GM12878 (cell line): Measurements from ENCODE around the gene GJC1. TPM values are rescaled to one million over a fixed set of nuclear protein-coding genes. Genes with fewer than 3 reads are reported as not detected.

ENCODE experiments used
- ATAC-seq: fragments of 200-7000 bp; cut with Tn5 transposase; 3 replicates; pipeline ENCODE4 v1.9.1; 2020; ENCODE audit warnings: mild to moderate bottlenecking, moderate library complexity
- BruUV-seq: library from RNA; stranded (reverse); fragments of 400-500 nt; replicated peaks from 2 replicates; lab custom pipeline; 2021; lab: Mats Ljungman, UMichigan
- CTCF ChIA-PET: fragments of 300-600 bp; sonication (Branson Sonifier 250); formaldehyde crosslinking; extraction: SDS; loops from one replicate; lab custom pipeline; 2021; ENCODE audit warnings: inconsistent platforms; lab: Yijun Ruan, JAX
- POLR2A ChIA-PET: fragments of 350-600 bp; formaldehyde crosslinking; extraction: SDS; loops from one replicate; lab custom pipeline; 2021; ENCODE audit warnings: inconsistent platforms; lab: Charles Lee
- RAD21 ChIA-PET: fragments of 300-600 bp; sonication (Branson Sonifier 250); formaldehyde crosslinking; loops from one replicate; lab custom pipeline; 2023; ENCODE audit warnings: antibody characterized with exemption; ENCODE audit not compliant: unreplicated experiment; lab: Charles Lee
- SMC1A ChIA-PET: fragments of 300-600 bp; sonication (Branson Sonifier 250); formaldehyde crosslinking; loops from one replicate; lab custom pipeline; 2023; ENCODE audit not compliant: unreplicated experiment, uncharacterized antibody; lab: Charles Lee
- DNase-seq: peaks from one replicate; pipeline ENCODE4 v3.0.0-alpha.2; 2011; ENCODE audit warnings: low read depth, low spot score
- FAIRE-seq: peaks from 3 replicates; lab custom pipeline; 2011; peaks lifted over from hg19 to GRCh38; lab: Jason Lieb, UNC
- H2AFZ ChIP-seq: 2 replicates; pipeline ENCODE4 v1.6.0; 2011; ENCODE audit warnings: low read depth, low read length, control low read depth; ENCODE audit not compliant: control insufficient read depth
- H3K27ac ChIP-seq: 2 replicates; pipeline ENCODE4 v1.5.1; 2011; ENCODE audit warnings: control low read depth; ENCODE audit not compliant: control insufficient read depth, insufficient read depth
- H3K27me3 ChIP-seq, 2 experiments: replicated peaks in 1 of 2; 2 replicates each; pipeline versions ENCODE4 v1.6.0 to v1.6.1; 2011; ENCODE audit warnings: low read length in 1 of 2; ENCODE audit not compliant: control insufficient read depth in 2 of 2, insufficient read depth in 2 of 2
- H3K36me3 ChIP-seq, 2 experiments: 2 replicates each; pipeline ENCODE4 v1.5.1; 2011; ENCODE audit warnings: low read length in 1 of 2; ENCODE audit not compliant: control insufficient read depth in 2 of 2, insufficient read depth in 2 of 2
- H3K4me1 ChIP-seq: 2 replicates; pipeline ENCODE4 v1.6.1; 2011; ENCODE audit warnings: mild to moderate bottlenecking, low read length, moderate library complexity, mixed read lengths; ENCODE audit not compliant: control insufficient read depth, insufficient read depth
- H3K4me2 ChIP-seq: 2 replicates; pipeline ENCODE4 v1.6.0; 2011; ENCODE audit warnings: control low read depth; ENCODE audit not compliant: control insufficient read depth, insufficient read depth
- H3K4me3 ChIP-seq: fragments of 200-600 bp; sonication (generic); 2 replicates; pipeline ENCODE4 v1.5.1; 2016
- H3K79me2 ChIP-seq: 2 replicates; pipeline ENCODE4 v1.6.0; 2011; ENCODE audit warnings: low read length; ENCODE audit not compliant: control insufficient read depth, insufficient read depth
- H3K9ac ChIP-seq: 2 replicates; pipeline ENCODE4 v1.8.0; 2011; ENCODE audit warnings: low read length, control low read depth, mixed read lengths; ENCODE audit not compliant: control insufficient read depth, insufficient read depth
- H3K9me3 ChIP-seq: replicated peaks from 3 replicates; pipeline ENCODE4 v1.5.1; 2011; ENCODE audit warnings: mild to moderate bottlenecking, low read length; ENCODE audit not compliant: control insufficient read depth, insufficient read depth
- H4K20me1 ChIP-seq: 2 replicates; pipeline ENCODE4 v1.6.0; 2011; ENCODE audit not compliant: control insufficient read depth, insufficient read depth
- KLF5 ChIP-seq: fragments of 450-650 bp; IDR thresholded peaks from 2 replicates; pipeline ENCODE4 v1.6.1; 2014; ENCODE audit warnings: mild to moderate bottlenecking; ENCODE audit not compliant: partially characterized antibody
- MTA3 ChIP-seq: IDR thresholded peaks from 2 replicates; pipeline ENCODE4 v1.6.1; 2012; ENCODE audit warnings: low read length, inconsistent platforms, borderline replicate concordance
- PML ChIP-seq: IDR thresholded peaks from 2 replicates; pipeline ENCODE4 v1.6.1; 2012; ENCODE audit warnings: low read length, inconsistent platforms
- SRF ChIP-seq, 2 experiments: IDR thresholded peaks; 2 replicates each; pipeline ENCODE4 v1.6.1; 2011; ENCODE audit warnings: low read depth in 2 of 2, low read length in 2 of 2, mild to moderate bottlenecking in 1 of 2, moderate library complexity in 1 of 2
- ZNF687 ChIP-seq: fragments of 450-650 bp; IDR thresholded peaks from 2 replicates; pipeline ENCODE4 v1.6.1; 2017; ENCODE audit warnings: mild to moderate bottlenecking, moderate library complexity
- WGBS: methylation state at CpG from one replicate; pipeline ENCODE4 v1.1.6; 2016; ENCODE audit warnings: low lambda C conversion rate; ENCODE audit not compliant: insufficient replicate concordance, insufficient coverage; ENCODE audit errors: missing lambda C conversion rate; 5-methylcytosine and 5-hydroxymethylcytosine counted together
- in situ Hi-C: fragments of 300-500 bp; cut with MboI; formaldehyde crosslinking; loops from 9 replicates; pipeline ENCODE4 v1.14.3; 2018; ENCODE audit warnings: mixed read lengths
- intact Hi-C: fragments of 100-400 bp; cut with micrococcal nuclease; formaldehyde crosslinking; loops from one replicate; pipeline ENCODE4 v1.14.2; 2022; ENCODE audit not compliant: unreplicated experiment
- polyA plus RNA-seq, 11 experiments: library from polyadenylated mRNA; depleted of rRNA in 4 of 11; unstranded in 6 of 11; stranded (reverse) in 5 of 11; fragments of >200 nt; fragmentation: Nextera tagmentation in 4 of 11; fragmentation: Illumina TruSeq in 1 of 11; extraction: Ambion mirVana in 4 of 11; extraction: Trizol in 1 of 11; gene quantifications; 1 replicate in 1 of 11; 2 replicates in 10 of 11; pipeline versions ENCODE4 v1.2.1 to v1.2.3, GENCODE V29; 2011 to 2016; ENCODE audit warnings: inconsistent platforms in 2 of 11, missing spikeins in 2 of 11, low read depth in 1 of 11
- total RNA-seq, 4 experiments: library from RNA; depleted of rRNA in 3 of 4; stranded (reverse); fragments of >200 nt in 3 of 4; fragmentation: Illumina TruSeq in 1 of 4; extraction: Trizol in 1 of 4; gene quantifications; 2 replicates each; pipeline versions ENCODE4 v1.2.1 to v1.2.3, GENCODE V29; 2013 to 2021

GJC1 gene
- total and polyA plus RNA-seq, 10 of the 15 experiments (the other 5 are each of a cell fraction or from before 2014, with no cell fraction given): 0.37 to 3.4 (median 0.90) TPM

DNA sequence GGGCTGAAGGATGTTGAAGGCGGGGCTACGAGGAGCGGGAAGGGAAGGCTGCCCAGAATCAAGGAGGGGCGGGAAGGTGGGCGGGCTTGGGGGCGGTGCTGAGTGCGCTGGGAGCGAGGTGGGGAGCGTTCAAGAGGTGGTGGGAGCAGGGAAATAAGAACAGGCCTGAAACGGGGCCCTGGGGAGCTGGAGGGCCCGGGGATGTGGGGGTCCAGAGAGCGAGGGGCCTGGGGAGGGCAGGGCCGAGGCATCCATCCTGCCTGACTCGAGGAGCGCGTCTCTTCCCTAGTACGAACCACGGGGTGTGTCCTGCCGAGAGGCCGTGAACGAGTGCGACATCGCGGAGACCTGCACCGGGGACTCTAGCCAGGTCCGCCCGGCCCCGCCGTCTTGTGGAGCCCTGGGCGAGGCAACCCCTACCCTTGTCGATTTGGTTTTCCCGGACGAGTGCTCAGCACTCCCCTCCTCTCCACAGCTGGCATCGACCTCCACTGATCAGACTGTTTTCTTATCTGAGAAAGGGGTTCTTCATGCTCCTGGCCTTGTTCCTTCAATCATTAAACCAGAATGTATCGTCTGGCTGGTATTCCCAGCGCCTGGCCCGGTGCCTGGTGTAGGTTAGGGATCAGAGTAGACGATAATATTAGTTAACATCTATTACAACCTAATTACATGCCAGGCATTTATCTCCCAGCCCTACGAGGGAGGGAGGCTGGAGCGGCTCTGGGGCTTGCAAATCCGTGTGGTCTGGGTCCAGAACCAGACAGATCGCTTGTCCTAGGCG lies 54.1 kb downstream of the GJC1 start:
- FAIRE-seq (no peak), ATAC-seq (peak; percentile 21), DNase-seq (no peak)
- no peak overlapping the region for H3K9ac ChIP-seq
- no peaks in the 10 kb centered on the region for H3K36me3 ChIP-seq
- ChIA-PET SMC1A (interaction anchor here (1.0 to 3.3 kb wide), 5 partner anchors 59 to 359 kb away, joined by 3 to 19 read pairs (median 5); partner anchors contain the start of gene ACBD4), POLR2A (interaction anchor here (0.7 kb wide), 2 partner anchors 179 to 375 kb away, joined by 3 to 7 read pairs; no protein-coding TSS in a partner anchor), CTCF (interaction anchor here (0.6 to 12.1 kb wide), 20 partner anchors 11 to 376 kb away, joined by 3 to 175 read pairs (median 4); partner anchors contain the start of genes ACBD4 and PLCD3), RAD21 (interaction anchor here (0.6 to 1.0 kb wide), 14 partner anchors 88 to 554 kb away, joined by 3 to 8 read pairs (median 3); partner anchors contain the start of gene ACBD4)
- in situ Hi-C loops: loop anchor here (10.0 kb wide), 1 partner anchor 349 kb away; no protein-coding TSS in a partner anchor
- BruUV-seq: no TSS peak
- peaks cover 6% of the 10 kb centered on the region; the same call in 1 of the 2 replicates for H3K4me1 ChIP-seq
- H4K20me1 ChIP-seq: no peaks in the 10 kb centered on the region; the same call in 1 of the 2 replicates
- H2AFZ ChIP-seq: peak overlapping the region; percentile 73
- H3K4me2 ChIP-seq: peak overlapping the region; percentile 56
- 17% methylated on average over 31 of the region's 43 CpGs for WGBS
- no peaks in the 10 kb centered on the region; a peak in 1 of 4 replicates for H3K27me3 ChIP-seq
- H3K9me3 ChIP-seq: no peaks in the 10 kb centered on the region
- peak overlapping the region; percentile 76; the same call in 1 of the 2 replicates for H3K4me3 ChIP-seq
- H3K79me2 ChIP-seq: no peaks in the 10 kb centered on the region
- no peak for TF ChIP-seq SRF (IDR thresholded peaks at IDR 0.05; ENCODE audit: low read depth in 2 of 2, low read length in 2 of 2)
- TF ChIP-seq ZNF687: no peak
- TF ChIP-seq MTA3: no peak
- TF ChIP-seq KLF5: no peak
- TF ChIP-seq PML: no peak
- intact Hi-C loops: loop anchor here (1.0 to 10.0 kb wide), 4 partner anchors 89 to 357 kb away; partner anchors contain the start of gene PLCD3
- H3K27ac ChIP-seq: no peak overlapping the region
